Heart right ventricle (tissue), 16 donors: ENCODE data around the gene MYCBP2. TPM values are rescaled to one million over a fixed set of nuclear protein-coding genes. Genes with fewer than 3 reads are reported as not detected.

ENCODE experiments used
- ATAC-seq, 8 donors: fragments of 200-7000 bp; cut with Tn5 transposase; one replicate each; pipeline ENCODE4 v1.9.1; 2020; ENCODE audit warnings: mild to moderate bottlenecking in 8 of 8, moderate library complexity in 8 of 8, moderate number of reproducible peaks in 1 of 8
- DNase-seq, 2 donors: peaks; one replicate each; pipeline ENCODE4 v3.0.0-alpha.2; 2020
- H3K27ac ChIP-seq, 10 donors: fragments of 200-600 bp; sonication (generic) in 2 of 10; one replicate each; pipeline versions ENCODE4 v1.5.0 to v1.8.0; 2020 to 2022; ENCODE audit warnings: mild to moderate bottlenecking in 3 of 10
- H3K27me3 ChIP-seq, 7 donors: fragments of 200-600 bp; one replicate each; pipeline ENCODE4 v1.8.0; 2021 to 2022; ENCODE audit warnings: mild to moderate bottlenecking in 2 of 7
- H3K36me3 ChIP-seq, 9 donors: fragments of 200-600 bp; sonication (generic) in 1 of 9; one replicate each; pipeline versions ENCODE4 v1.5.0 to v1.8.0; 2020 to 2022; ENCODE audit warnings: mild to moderate bottlenecking in 2 of 9
- H3K4me1 ChIP-seq, 9 donors: fragments of 200-600 bp; sonication (generic) in 1 of 9; one replicate each; pipeline versions ENCODE4 v1.5.0 to v1.8.0; 2020 to 2022; ENCODE audit warnings: mild to moderate bottlenecking in 4 of 9
- H3K4me3 ChIP-seq, 10 donors: fragments of 200-600 bp; sonication (generic) in 2 of 10; one replicate each; pipeline versions ENCODE4 v1.5.0 to v1.8.0; 2020 to 2022; ENCODE audit warnings: mild to moderate bottlenecking in 7 of 10, moderate library complexity in 2 of 10
- H3K9me3 ChIP-seq, 11 donors: fragments of 200-600 bp in 10 of 11; sonication (generic) in 2 of 11; one replicate each; pipeline versions ENCODE4 v1.5.0 to v1.8.0; 2013 to 2022; ENCODE audit warnings: mild to moderate bottlenecking in 2 of 11, control low read depth in 1 of 11, moderate library complexity in 1 of 11
- WGBS, 2 donors: extraction: QIAGEN DNeasy Blood & Tissue Kit; methylation state at CpG; one replicate each; pipeline ENCODE4 v1.1.7; 2013; ENCODE audit warnings: inconsistent platforms in 1 of 2; 5-methylcytosine and 5-hydroxymethylcytosine counted together
- intact Hi-C, 10 donors: fragments of 100-400 bp; cut with DNase I; formaldehyde crosslinking; loops; one replicate each; pipeline versions ENCODE4 v1.11.1 to v1.14.2; 2022
- polyA plus RNA-seq, 2 donors: library from polyadenylated mRNA; stranded (reverse); fragments of 200-250 nt; gene quantifications; one replicate each; pipeline ENCODE4 v1.2.3, GENCODE V29; 2013
- total RNA-seq, 10 donors: library from RNA; stranded (reverse); fragmentation: NEBNext Ultra II Directional in 3 of 10; extraction: Animal tissue kit (Norgen Biotek cat#: 25700) in 3 of 10; gene quantifications; one replicate each; pipeline versions ENCODE4 v1.2.1 to v1.2.4, GENCODE V29; 2021 to 2023
- TF ChIP-seq, protein P1 (sequence below), 9 donors: fragments of 200-600 bp; sonication (generic) in 2 of 9; IDR thresholded peaks; one replicate each; pipeline versions ENCODE4 v1.5.0 to v1.8.0; 2021 to 2022; ENCODE audit warnings: antibody characterized with exemption in 9 of 9, mild to moderate bottlenecking in 5 of 9, moderate library complexity in 1 of 9
- donor health status: Arrhythmogenic right ventricular cardiomyopathy.
- donor health status: ischemic (EF 13 %, LVEDD 7.1; RV severe dilation, severe dysfunction).
- donor health status: healthy with polysubstance abuse.
- donor health status: DM: no; HTN: yes; CAD: no.
- donor health status: DM: no; HTN: no; CAD: no.
- donor health status: ischemic (EF 25% LVEDD 6.9; RV normal size, moderate dysfunction).
- donor health status: ischemic (EF 25% LVEDD 5.7; RV mildly dilated, moderate dysfunction).
- donor health status: healthy.
- donor health status: DM: yes; HTN: yes; CAD: no.
- donor health status: Ischemic cardiomyopathy.
- donor health status: ischemic (EF 35%, LVEDD 5.7; RV mildly dilated, moderate dysfunction).
- donor health status: nonischemic (EF 11% LVEDD 7.7; RV severe dilation, severe dysfunction).
- donor health status: DM: yes; HTN: yes; CAD: no.
- donor health status: PGD.
- donor health status: ischemic (EF 29% LVEDD 5.4; RV normal size, mild dysfunction).
- donor health status: nonischemic (EF 23%, LVEDD 6.1; RV moderate dilation, normal function).

Gene MYCBP2
- total and polyA plus RNA-seq, 12 donors: 18.6 to 70.7 (median 52.4) TPM

DNA sequence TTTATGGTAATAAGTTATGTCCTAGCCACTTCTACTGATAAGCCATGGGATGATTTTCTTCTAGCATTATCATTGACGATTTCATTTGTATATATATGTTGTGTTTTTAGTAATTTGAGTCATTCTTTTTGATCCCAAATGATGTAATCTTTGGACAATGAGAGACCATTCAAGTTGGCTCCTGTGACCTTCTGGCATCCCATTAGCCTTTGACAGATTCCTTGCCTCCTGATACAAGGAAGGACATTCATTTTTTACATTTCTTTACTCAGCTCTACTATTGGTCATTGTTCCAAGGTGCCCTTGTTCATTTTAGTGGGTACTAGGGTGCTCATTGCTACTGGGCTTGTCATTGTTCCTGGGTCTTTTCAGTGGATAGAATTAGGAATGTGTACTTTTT lies 35.3 kb upstream of the MYCBP2 start:
- TF ChIP-seq, protein P1, sequence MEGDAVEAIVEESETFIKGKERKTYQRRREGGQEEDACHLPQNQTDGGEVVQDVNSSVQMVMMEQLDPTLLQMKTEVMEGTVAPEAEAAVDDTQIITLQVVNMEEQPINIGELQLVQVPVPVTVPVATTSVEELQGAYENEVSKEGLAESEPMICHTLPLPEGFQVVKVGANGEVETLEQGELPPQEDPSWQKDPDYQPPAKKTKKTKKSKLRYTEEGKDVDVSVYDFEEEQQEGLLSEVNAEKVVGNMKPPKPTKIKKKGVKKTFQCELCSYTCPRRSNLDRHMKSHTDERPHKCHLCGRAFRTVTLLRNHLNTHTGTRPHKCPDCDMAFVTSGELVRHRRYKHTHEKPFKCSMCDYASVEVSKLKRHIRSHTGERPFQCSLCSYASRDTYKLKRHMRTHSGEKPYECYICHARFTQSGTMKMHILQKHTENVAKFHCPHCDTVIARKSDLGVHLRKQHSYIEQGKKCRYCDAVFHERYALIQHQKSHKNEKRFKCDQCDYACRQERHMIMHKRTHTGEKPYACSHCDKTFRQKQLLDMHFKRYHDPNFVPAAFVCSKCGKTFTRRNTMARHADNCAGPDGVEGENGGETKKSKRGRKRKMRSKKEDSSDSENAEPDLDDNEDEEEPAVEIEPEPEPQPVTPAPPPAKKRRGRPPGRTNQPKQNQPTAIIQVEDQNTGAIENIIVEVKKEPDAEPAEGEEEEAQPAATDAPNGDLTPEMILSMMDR (IDR thresholded peaks at IDR 0.05): no peak
- 44 to 67% methylated on average over 1 of the region's 1 CpG for WGBS, 2 donors
- H3K9me3 ChIP-seq: no peaks in the 10 kb centered on the region
- no peak for DNase-seq
- H3K36me3 ChIP-seq: no peaks in the 10 kb centered on the region
- no peak for ATAC-seq
- no peak overlapping the region for H3K4me3 ChIP-seq
- intact Hi-C loops: loop anchor here in 1 of 10 donors (1.0 kb wide), 1 partner anchor 11 kb away; no protein-coding TSS in a partner anchor
- peaks cover 0 to 7% (median 0%) of the 10 kb centered on the region in 9 donors for H3K4me1 ChIP-seq
- H3K27ac ChIP-seq: no peak overlapping the region
- peaks cover 0 to 10% (median 0%) of the 10 kb centered on the region in 7 donors for H3K27me3 ChIP-seq

DNA sequence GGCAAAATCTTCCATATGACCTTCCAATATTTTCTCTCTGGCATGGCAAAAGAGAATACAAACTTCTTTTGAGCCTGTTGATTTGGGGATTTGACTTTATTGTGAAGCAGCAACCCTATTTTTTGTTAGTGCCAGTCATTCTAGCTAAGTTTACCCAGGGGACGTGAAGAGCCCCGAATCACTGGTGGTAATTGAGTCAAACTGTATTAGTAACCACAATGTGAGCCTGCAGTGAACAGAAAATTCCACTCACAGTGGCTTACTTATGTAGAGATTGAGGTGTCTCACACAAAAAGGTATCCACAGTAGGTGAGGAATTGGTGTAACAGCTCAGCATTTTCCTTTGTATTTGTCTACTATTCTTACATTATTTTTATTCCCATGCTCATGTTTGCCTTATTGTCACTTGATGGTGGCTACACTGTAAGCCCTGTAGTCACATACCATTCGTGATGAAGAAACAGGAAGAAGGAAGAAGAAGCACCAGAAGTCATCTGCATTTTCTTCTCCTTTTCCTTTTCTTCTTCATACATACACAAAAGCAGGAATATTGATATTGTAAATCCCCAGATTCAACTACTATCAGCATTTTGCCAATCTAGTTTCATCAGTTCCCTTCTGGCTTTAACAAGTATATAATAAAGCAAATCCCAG lies 33.3 kb upstream of the MYCBP2 start:
- Histone ChIP-seq H3K4me1 (peaks cover 0 to 7% (median 0%) of the 10 kb centered on the region in 9 donors), H3K27ac (no peak overlapping the region), H3K9me3 (no peaks in the 10 kb centered on the region), H3K36me3 (no peaks in the 10 kb centered on the region), H3K27me3 (peaks cover 0 to 10% (median 0%) of the 10 kb centered on the region in 7 donors), H3K4me3 (no peak overlapping the region)
- intact Hi-C loops: no loop called here
- TF ChIP-seq, protein P1 (IDR thresholded peaks at IDR 0.05): no peak
- WGBS, 2 donors: 72 to 82% methylated on average over 3 of the region's 3 CpGs
- DNase-seq (no peak), ATAC-seq (no peak)

DNA sequence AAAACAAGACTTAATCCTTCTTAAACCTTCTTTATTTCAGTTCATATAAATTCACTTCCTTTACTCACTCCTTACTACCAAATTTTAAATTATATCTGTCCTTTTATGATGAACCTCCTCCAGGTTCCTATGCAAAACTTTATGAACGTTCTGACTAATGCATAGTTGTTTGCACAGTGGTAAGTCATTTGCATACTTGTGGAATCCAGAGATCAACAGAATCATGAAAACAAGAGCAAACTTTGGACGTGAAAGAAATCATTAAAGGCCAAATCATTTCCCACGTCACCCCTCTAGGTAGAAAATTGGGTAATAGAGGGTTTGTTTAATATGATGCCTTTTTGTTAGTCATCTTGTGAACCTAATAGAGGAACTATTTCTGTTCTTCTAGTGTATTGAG lies 32.3 kb upstream of the MYCBP2 start:
- Histone ChIP-seq H3K36me3 (no peaks in the 10 kb centered on the region), H3K27me3 (peaks cover 0 to 8% (median 0%) of the 10 kb centered on the region in 7 donors), H3K4me1 (peaks cover 0 to 12% (median 0%) of the 10 kb centered on the region in 9 donors), H3K4me3 (no peak overlapping the region), H3K9me3 (no peaks in the 10 kb centered on the region), H3K27ac (no peak overlapping the region)
- DNase-seq (no peak), ATAC-seq (no peak)
- 67 to 79% methylated on average over 3 of the region's 3 CpGs for WGBS, 2 donors
- TF ChIP-seq, protein P1 (IDR thresholded peaks at IDR 0.05): no peak
- intact Hi-C loops: no loop called here

DNA sequence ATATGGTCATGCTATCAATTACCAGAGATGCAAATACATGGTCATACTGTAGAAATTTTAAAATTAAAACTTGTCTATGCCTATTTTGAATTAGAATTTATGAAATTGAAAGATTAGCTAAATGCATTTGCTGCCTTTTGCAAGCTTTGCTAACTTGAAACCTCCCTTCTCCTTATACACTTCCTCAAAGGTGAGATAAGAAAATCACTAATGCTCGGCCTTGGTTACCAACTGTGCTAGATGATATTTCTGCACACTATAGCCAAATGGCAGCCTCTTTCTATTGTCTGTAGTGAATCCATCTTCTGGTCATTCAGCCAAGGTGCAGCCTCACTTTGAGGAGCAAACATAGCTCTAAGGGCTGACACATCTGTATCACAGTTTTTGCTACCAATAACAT lies 31.1 kb upstream of the MYCBP2 start:
- no peak overlapping the region for H3K27ac ChIP-seq
- no peak for ATAC-seq
- peaks cover 0 to 22% (median 0%) of the 10 kb centered on the region in 9 donors for H3K4me1 ChIP-seq
- DNase-seq: no peak
- no peaks in the 10 kb centered on the region for H3K9me3 ChIP-seq
- WGBS, 2 donors: 56 to 70% methylated on average over 1 of the region's 1 CpG
- H3K36me3 ChIP-seq: no peaks in the 10 kb centered on the region
- intact Hi-C loops: no loop called here
- TF ChIP-seq, protein P1 (IDR thresholded peaks at IDR 0.05): no peak
- peaks cover 0 to 5% (median 0%) of the 10 kb centered on the region in 7 donors for H3K27me3 ChIP-seq
- H3K4me3 ChIP-seq: no peak overlapping the region
